T-cell (primary cell): ENCODE measurements around the gene KIN. TPM values are rescaled to one million over a fixed set of nuclear protein-coding genes. Genes with fewer than 3 reads are reported as not detected.

ENCODE experiments used
- ATAC-seq, 4 experiments: fragments of 200-7000 bp in 3 of 4; fragments of 150-1000 bp in 1 of 4; cut with Tn5 transposase; replicated peaks in 1 of 4; 1 replicate in 3 of 4; 2 replicates in 1 of 4; pipeline ENCODE4 v1.10.0; 2021; ENCODE audit warnings: moderate library complexity in 3 of 4, mild to moderate bottlenecking in 2 of 4, moderate number of reproducible peaks in 1 of 4
- CTCF ChIA-PET, 2 donors: fragments of 300-600 bp; sonication (Branson Sonifier 250); formaldehyde crosslinking; loops; one replicate each; lab custom pipeline; 2022; ENCODE audit warnings: antibody characterized with exemption in 2 of 2; lab: Charles Lee
- POLR2A ChIA-PET, 2 donors: fragments of 300-600 bp; sonication (Branson Sonifier 250); formaldehyde crosslinking; loops; one replicate each; lab custom pipeline; 2022; ENCODE audit warnings: antibody characterized with exemption in 2 of 2; lab: Charles Lee
- DNase-seq, 35 experiments: peaks; one replicate each; pipeline versions ENCODE4 v3.0.0 to v3.0.0-alpha.2; 2013 to 2023
- H3K27ac ChIP-seq: one replicate; pipeline ENCODE4 v1.5.1; 2013; ENCODE audit warnings: low read length
- H3K27me3 ChIP-seq, 2 experiments: replicated peaks in 1 of 2; 1 replicate in 1 of 2; 2 replicates in 1 of 2; pipeline versions ENCODE4 v1.6.1 to v1.7.0; 2013; ENCODE audit warnings: low read length in 1 of 2, mixed read lengths in 1 of 2; ENCODE audit not compliant: control insufficient read depth in 2 of 2, insufficient read depth in 2 of 2; ENCODE audit errors: extremely low read depth in 1 of 2
- H3K36me3 ChIP-seq, 2 donors: 1 replicate in 1 of 2; 2 replicates in 1 of 2; pipeline versions ENCODE4 v1.6.1 to v1.7.0; 2013; ENCODE audit warnings: low read length in 1 of 2; ENCODE audit not compliant: control insufficient read depth in 2 of 2, insufficient read depth in 1 of 2; ENCODE audit errors: extremely low read depth in 1 of 2
- H3K4me1 ChIP-seq, 2 experiments: 1 replicate in 1 of 2; 2 replicates in 1 of 2; pipeline versions ENCODE4 v1.6.1 to v1.7.0; 2013; ENCODE audit warnings: low read length in 2 of 2, mixed read lengths in 1 of 2; ENCODE audit not compliant: insufficient read depth in 2 of 2, control insufficient read depth in 1 of 2; ENCODE audit errors: extremely low read depth in 1 of 2
- H3K4me3 ChIP-seq, 2 donors: 1 replicate in 1 of 2; 2 replicates in 1 of 2; pipeline versions ENCODE4 v1.5.1 to v1.7.0; 2013; ENCODE audit warnings: mild to moderate bottlenecking in 2 of 2, low read length in 1 of 2, moderate library complexity in 1 of 2; ENCODE audit not compliant: control insufficient read depth in 1 of 2; ENCODE audit errors: extremely low read depth in 1 of 2
- H3K9me3 ChIP-seq: 2 replicates; pipeline ENCODE4 v1.7.0; 2013
- H3K27ac Mint-ChIP-seq, 2 donors: one replicate each; pipeline ENCODE4 v1.8.0; 2020 to 2021; ENCODE audit warnings: mild to moderate bottlenecking in 2 of 2, mixed read lengths in 2 of 2
- H3K27me3 Mint-ChIP-seq, 2 donors: one replicate each; pipeline ENCODE4 v1.8.0; 2021 to 2022; ENCODE audit warnings: mixed read lengths in 2 of 2
- H3K36me3 Mint-ChIP-seq: one replicate; pipeline ENCODE4 v1.8.0; 2021; ENCODE audit warnings: mixed read lengths
- H3K4me1 Mint-ChIP-seq, 3 donors: one replicate each; pipeline ENCODE4 v1.8.0; 2020 to 2022; ENCODE audit warnings: mixed read lengths in 3 of 3, mild to moderate bottlenecking in 1 of 3
- H3K4me3 Mint-ChIP-seq, 3 donors: one replicate each; pipeline ENCODE4 v1.8.0; 2020 to 2022; ENCODE audit warnings: mild to moderate bottlenecking in 3 of 3, mixed read lengths in 3 of 3, moderate library complexity in 3 of 3
- H3K9me3 Mint-ChIP-seq, 3 donors: one replicate each; pipeline ENCODE4 v1.8.0; 2020 to 2022; ENCODE audit warnings: mixed read lengths in 3 of 3
- WGBS: methylation state at CpG from one replicate; pipeline ENCODE4 v1.1.5; 2013; ENCODE audit warnings: missing lambda C conversion rate; ENCODE audit not compliant: insufficient coverage; 5-methylcytosine and 5-hydroxymethylcytosine counted together
- total RNA-seq, 35 experiments: library from RNA in 6 of 35; stranded (reverse) in 6 of 35; fragments of 120-200 nt in 1 of 35; gene quantifications; one replicate each; pipeline versions ENCODE4 v1.2.1 to v1.2.4 and lab custom pipeline; 2013 to 2026

Gene KIN
- total RNA-seq, 5 donors from 2014 or later (not counting 1 experiment from before 2014, with no cell fraction given) = 7.1 to 13.3 (median 10.0) TPM

- H3K4me1 Mint-ChIP-seq = no peaks in the 10 kb centered on the region
- no peaks in the 10 kb centered on the region for H3K36me3 ChIP-seq
- H3K36me3 Mint-ChIP-seq = no peaks in the 10 kb centered on the region
- no peak overlapping the region for H3K4me3 ChIP-seq
- H3K27ac ChIP-seq = no peak overlapping the region
- H3K9me3 ChIP-seq = no peaks in the 10 kb centered on the region
- H3K4me3 Mint-ChIP-seq = no peak overlapping the region
- no peak overlapping the region for H3K27ac Mint-ChIP-seq
- H3K27me3 ChIP-seq = peaks cover 0 to 29% of the 10 kb centered on the region in 2 experiments
- DNase-seq = no peak
- ATAC-seq = no peak
- POLR2A ChIA-PET = no interaction called here
- no peaks in the 10 kb centered on the region for H3K9me3 Mint-ChIP-seq
- peaks cover 38 to 43% of the 10 kb centered on the region in 2 donors for H3K27me3 Mint-ChIP-seq
- no peaks in the 10 kb centered on the region for H3K4me1 ChIP-seq
- CTCF ChIA-PET = interaction anchor here in 1 of 2 donors (1.1 kb wide), 1 partner anchor 181 kb away, joined by 3 read pairs; no protein-coding TSS in a partner anchor
- 82% methylated on average over 2 of the region's 4 CpGs for WGBS
Measured at GRCh38 chr10:7702288-7702812, 85.4 kb downstream of the KIN start.

- 90% methylated on average over 2 of the region's 8 CpGs for WGBS
- Mint-ChIP-seq H3K36me3 (no peaks in the 10 kb centered on the region), H3K4me1 (no peaks in the 10 kb centered on the region), H3K27me3 (peaks cover 34 to 43% of the 10 kb centered on the region in 2 donors), H3K9me3 (no peaks in the 10 kb centered on the region), H3K27ac (no peak overlapping the region), H3K4me3 (no peak overlapping the region)
- Histone ChIP-seq H3K27me3 (peaks cover 0 to 29% of the 10 kb centered on the region in 2 experiments), H3K27ac (no peak overlapping the region), H3K4me1 (no peaks in the 10 kb centered on the region), H3K36me3 (no peaks in the 10 kb centered on the region), H3K9me3 (no peaks in the 10 kb centered on the region), H3K4me3 (no peak overlapping the region)
- POLR2A ChIA-PET = no interaction called here
- CTCF ChIA-PET = interaction anchor here (1.0 to 1.1 kb wide), 2 partner anchors 176 to 180 kb away, joined by 3 to 4 read pairs; no protein-coding TSS in a partner anchor
- ATAC-seq = no peak
- no peak for DNase-seq
Measured at GRCh38 chr10:7701158-7701742, 86.5 kb downstream of the KIN start.

Other genes with a start within 250 kb of the KIN start
- gene ITIH5, start 121.0 kb downstream of the KIN start, total RNA-seq = under 1 TPM in 2 of 5 donors, not detected in 3; 0.13 to 0.22 TPM
- 1 to 10 TPM in 2 of 5 donors, under 1 TPM in 1, not detected in 2; 0.72 to 2.1 (median 1.5) TPM for gene ITIH2, start 84.7 kb downstream of the KIN start, total RNA-seq
- 100 to 1,000 TPM in 4 of 5 donors, 10 to 100 TPM in 1; 94.4 to 132 (median 111) TPM for gene ATP5F1C, start 184 bp upstream of the KIN start, total RNA-seq
- gene TAF3, start 30.5 kb upstream of the KIN start, total RNA-seq = 10 to 100 TPM; 18.2 to 21.8 (median 20.0) TPM